ENCODE results near the gene RAB3D.

GRCh38 chr19:11323601-11324078, 15.8 kb downstream of the RAB3D start:
- no peak for TF ChIP-seq CTCF (conservative IDR thresholded peaks at IDR 0.05 in 1 of 2, IDR thresholded peaks at IDR 0.05 in 1 of 2; ENCODE audit: extremely low read depth in 1 of 2, insufficient read depth in 1 of 2, low read depth in 1 of 2, low read length in 2 of 2)
- TF ChIP-seq EZH2 (IDR thresholded peaks at IDR 0.05; ENCODE audit: borderline replicate concordance, low read length): no peak

All from mammary epithelial cell (primary cell).